Eye (tissue), 1 donor: ENCODE data around the gene PTPRG.
A peak's percentile ranks its signal among the peaks of the same experiment; 100 is the strongest.

Source experiments
- DNase-seq: peaks from one replicate; pipeline ENCODE4 v3.0.0-alpha.2; 2015

The PTPRG gene

DNA sequence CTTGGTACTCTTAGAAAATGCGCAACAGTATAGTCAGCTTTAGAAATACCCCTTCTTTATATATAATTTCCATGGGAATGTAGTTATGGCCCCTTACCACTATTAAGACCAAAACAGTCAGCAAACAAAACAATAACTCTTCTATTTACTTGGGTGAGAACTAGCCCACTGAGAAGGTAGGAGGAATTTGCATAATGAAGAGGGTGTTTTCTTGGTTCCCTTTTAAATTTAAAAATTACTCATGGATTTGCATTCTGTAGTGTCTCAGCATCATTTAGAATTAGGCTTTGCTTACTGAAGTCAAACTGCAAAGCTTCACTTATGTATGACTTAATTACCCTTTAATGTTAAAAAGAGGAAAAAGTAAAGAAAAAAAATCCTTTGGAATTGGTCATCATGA is 350.8 kb downstream of the PTPRG start:
- DNase-seq = no peak

GRCh38 chr3:61913701-61914100 is 352.3 kb downstream of the PTPRG start:
- no peak for DNase-seq

DNA sequence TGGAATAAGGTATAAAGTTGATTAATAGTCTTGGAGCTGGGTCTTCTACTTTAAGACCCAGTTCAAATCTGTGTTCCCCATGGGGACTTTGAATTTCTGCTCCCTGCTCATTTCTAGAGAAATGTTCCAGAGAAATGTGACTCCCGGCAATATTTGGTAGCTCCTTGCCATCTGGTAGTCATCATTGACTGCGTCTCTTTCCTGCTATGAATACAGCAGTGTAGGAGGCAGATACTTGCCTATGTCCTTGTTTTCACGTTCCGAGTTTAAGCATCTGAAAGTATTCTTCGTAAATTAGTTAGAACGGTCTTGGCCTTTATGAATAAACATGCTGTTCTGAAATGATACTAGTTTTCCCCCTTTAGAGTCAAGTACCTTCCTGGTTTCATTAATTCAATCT is 352.9 kb downstream of the PTPRG start:
- no peak for DNase-seq

DNA sequence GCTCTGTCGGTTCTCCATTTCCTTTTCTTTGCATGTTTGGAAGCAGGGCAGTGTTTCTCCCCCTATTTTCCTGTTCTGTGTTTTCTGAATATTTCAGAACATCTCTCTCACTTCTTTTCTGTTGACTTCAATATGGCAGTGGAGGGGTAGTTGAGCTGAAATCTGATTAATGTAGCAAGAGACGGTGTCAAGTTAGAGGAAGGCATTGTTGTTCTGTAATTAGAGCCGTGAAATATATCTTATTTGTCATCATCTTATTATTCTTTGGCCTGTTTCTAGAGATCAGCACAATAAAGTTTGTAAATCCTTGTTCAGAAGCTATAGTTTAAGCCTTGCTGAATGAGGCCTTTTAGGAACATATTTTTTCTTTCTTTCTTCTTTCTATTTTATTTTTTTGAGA is 353.9 kb downstream of the PTPRG start:
- no peak for DNase-seq

GRCh38 chr3:61919371-61919770 is 358.0 kb downstream of the PTPRG start:
- DNase-seq = no peak

DNA sequence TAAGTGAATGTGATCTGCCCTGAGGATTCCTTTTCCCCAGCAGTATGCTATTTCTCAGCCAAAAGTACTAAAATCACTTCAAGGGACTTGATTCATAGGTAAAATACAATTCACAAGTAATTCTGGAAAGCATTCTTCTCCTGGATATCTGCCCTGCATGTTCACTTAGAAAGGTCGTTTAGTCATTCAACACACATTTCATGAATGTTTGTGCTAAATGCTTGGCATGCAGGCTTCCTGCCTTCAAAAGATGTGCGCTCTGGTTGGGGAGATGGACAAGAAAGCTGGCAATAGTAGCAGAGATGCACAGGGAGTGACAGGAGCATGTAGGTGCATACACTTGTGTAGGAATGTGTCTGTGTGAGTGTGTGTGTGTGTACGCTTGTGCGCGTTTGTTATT is 360.7 kb downstream of the PTPRG start:
- DNase-seq = no peak

DNA sequence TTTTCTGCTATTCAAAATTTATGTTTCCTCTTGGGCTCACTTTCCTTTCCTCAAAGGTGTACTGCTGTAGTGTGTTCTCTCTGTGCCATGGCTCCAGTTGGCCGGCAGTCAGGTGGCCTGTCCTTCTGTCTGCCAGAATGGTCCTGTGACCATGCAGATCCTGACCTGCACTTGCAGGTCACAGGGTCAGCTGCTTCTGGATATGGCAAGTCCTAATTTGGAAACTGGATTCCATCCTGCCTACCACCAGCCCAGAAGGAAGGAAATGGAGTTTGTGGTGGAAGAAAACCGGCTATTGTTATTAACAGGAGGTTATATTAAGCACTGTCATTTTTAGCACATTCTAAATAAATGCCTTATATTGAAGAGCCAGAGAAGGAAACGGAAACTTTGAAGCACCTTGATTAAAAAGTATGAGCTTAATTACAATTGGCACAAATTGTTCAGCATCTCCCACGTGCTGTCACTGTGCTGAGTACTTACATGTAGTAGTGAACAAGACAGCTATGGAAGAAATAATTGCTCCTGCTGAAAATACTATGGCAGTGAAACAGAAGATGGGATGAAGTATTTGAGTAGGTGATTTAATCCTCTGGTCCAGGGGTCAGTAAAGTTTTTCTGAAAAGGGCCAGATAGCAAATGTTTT is 362.8 kb downstream of the PTPRG start:
- no peak for DNase-seq

DNA sequence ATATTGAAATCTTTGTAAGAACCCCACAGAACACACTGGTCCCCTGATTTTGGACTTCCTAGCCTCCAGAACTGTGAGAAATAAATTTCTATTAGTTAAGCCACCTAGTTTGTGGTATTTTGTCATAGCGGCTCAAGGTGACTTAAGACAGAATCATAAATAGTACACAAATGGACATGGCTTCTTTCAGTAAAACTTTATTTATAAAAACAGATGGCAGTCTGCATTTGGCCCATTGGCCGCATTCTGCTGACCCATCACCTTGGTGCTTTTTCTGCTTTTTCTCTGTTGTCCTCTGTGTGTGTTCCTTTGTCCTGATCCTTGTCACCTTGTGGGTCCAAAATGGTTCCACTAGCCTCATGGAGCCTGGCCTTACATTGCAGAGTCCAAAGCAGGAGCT is 363.6 kb downstream of the PTPRG start:
- DNase-seq = no peak

DNA sequence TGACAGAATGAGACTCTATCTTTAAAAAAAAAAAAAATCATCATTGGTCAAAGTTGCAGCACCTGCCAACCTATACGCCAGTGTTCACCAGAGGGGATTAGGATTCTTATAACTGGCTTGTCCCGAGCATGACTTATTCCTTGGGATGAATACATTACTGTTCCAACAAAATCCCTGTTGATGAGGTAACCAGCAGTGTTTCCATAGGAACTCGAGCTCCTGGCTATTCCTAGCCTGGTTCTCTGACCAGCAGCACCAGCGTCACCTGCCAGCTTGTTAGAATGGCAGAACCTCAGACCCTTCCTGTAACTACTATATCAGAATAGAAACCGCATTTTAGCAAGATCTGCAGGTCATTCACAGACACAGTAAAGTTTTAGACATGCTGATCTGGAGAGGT is 364.4 kb downstream of the PTPRG start:
- DNase-seq = no peak

- DNase-seq = no peak
These were observed 365.6 kb downstream of the PTPRG start for GRCh38 chr3:61926923-61927322.

- DNase-seq = peak; percentile 84
These were observed 366.0 kb downstream of the PTPRG start for GRCh38 chr3:61927332-61927731.

DNA sequence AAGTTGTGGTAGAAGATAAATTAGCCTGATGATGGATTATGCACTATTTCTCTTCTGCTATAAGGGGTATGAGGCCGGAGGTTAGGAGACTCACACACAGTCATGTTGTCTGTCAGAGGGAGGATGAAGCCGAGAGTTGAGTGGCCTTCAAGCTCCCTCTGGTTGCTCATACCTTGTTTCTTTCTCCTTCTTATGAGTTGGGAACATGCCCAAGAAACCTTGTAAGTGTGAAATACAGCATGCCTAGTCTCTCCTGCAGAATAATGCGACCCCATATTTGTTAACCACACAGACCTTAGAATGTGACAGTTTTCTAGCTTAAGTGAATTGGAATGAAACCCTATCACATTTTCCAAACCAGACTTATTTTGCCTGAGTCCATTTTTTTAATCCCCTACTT is 366.7 kb downstream of the PTPRG start:
- no peak for DNase-seq

DNA sequence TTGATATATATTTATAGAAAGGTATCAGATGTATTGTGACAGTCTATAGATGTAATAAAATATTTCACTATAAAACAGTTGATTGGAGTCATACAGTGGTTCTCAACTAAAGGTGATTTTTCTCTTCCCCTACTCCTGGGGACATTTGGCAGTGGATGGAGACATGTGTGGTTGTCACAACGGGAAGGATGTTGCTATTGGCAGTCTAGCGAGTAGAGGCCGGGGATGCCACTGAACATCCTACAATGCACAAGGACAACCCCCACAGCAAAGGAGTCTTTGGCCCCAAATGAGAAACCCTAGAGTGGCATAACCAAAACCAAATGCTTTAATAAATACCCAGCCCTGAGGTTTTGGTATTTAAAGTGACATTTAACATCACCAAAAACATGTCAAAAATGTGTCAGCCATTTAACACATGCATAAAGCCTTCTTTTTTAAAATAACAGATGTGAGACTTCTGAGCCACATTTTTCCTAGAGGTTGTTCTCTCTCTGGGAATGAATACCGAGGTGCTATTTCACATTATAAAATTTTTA is 367.5 kb downstream of the PTPRG start:
- DNase-seq = no peak

- DNase-seq = no peak
These were observed 368.2 kb downstream of the PTPRG start for GRCh38 chr3:61929617-61930016.

DNA sequence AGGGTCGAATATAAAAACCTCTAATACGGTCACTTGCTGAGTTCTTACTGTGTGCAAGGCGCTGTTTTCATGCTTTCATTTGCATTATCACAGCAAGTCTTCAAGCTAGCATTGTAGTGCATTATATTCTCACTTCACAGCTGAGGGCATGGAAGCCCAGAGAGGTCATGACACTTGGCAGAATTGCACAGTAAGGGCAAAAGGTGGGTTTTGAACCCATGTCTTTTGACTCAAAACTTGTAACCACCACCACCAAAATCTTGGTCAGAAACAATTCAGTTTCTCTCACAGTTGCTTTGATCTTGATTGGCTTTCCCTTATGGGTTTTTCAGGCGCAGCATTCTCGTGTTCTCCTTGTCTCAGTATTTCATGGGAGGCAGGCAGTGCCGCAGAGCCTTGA is 371.1 kb downstream of the PTPRG start:
- DNase-seq = no peak

- DNase-seq = no peak
These were observed 372.6 kb downstream of the PTPRG start for GRCh38 chr3:61933798-61934504.

- no peak for DNase-seq
These were observed 373.1 kb downstream of the PTPRG start for GRCh38 chr3:61934505-61934871.

DNA sequence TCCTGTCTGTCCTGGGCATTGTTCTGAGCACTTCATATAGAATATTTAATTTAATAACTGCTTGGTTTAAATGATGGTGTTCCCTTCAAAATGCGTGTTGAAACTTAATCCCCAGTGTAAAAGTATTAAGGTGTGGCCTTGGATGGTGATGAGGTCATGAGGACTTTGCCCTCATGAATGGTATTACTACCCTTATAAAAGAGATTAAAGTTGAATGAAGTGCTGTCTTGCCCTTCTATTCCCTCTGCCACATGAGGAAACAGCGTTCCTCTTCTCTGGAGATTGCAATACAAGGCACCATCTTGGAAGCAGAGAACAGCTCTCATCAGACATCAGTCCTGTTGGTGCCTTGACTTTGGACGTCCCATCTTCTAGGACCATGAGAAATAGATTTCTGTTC is 374.4 kb downstream of the PTPRG start:
- no peak for DNase-seq

DNA sequence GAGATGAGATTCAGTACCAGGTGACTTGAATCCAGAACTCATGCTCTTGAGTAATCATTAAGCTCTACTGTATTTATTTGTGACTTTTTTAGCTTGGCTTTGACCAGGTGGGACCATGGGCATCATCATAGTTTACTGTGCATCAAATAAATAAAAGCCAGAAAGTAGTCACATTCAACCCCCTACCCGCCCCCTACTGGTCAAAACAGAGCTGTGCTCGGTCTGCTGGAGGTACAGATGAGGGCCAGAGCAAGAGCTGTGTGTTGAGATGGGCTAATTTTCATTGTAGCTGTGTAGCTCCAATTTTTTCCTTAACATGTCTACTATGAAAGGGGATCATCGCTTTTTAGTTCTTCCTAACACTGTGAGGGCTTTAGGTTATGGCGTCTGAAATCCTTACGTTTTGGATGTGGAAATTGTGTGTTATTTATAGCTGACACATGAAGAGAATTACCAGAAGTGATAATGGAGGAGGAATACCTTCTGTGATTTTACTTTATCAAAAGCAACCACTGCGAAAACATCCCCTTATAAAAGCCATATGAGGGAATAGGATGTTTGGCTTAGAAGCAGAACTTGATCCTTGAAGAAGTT is 375.1 kb downstream of the PTPRG start:
- DNase-seq = no peak

DNA sequence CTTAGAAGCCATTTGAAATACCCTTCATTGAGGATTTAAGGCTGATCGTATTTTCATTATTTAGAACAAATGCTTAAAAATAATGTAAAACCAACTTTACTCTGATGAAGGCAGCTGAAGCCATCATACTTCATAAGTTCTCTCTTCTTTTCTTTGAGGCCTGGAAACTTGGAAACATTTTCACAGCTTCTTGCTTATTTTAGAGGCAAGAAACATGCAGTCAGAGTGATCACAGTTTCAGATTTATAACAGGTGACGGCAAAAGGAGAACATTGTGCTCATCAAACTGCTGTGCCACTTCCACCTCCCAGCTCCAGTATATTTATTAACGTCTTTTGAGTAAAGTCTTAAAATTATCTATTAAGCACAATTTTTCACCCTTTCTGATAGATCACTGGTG is 376.1 kb downstream of the PTPRG start:
- DNase-seq = no peak

DNA sequence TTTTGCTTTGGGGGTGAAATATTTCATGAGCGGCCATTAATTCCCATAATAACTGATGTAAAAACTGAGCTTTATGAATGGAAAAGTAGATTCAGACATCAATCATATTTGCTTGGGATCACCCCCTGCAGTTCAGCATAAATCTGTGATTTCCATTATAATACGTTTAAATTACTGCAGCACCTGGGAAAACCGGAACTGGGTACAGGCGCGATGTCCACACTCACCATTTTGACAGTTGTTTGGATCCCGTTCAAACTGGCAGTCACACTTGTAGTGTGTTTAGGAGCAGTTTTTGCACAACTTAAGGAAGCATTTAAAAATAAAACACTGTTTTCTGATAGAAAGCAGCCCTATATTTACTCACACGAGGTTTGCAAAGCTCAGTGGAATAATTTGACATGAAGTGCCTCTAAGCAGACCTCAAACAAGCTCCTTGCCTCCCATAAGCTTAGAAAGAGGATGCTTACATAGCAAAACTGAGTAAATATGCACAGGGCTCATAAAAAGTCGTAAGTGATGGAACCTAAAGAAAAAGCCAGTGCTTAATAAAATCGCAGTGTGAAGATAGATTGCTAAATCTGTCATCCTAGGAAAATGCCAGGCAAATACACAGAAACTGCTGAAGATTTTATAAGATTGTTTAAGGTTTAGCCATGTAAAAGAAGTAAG is 377.6 kb downstream of the PTPRG start:
- DNase-seq = no peak

DNA sequence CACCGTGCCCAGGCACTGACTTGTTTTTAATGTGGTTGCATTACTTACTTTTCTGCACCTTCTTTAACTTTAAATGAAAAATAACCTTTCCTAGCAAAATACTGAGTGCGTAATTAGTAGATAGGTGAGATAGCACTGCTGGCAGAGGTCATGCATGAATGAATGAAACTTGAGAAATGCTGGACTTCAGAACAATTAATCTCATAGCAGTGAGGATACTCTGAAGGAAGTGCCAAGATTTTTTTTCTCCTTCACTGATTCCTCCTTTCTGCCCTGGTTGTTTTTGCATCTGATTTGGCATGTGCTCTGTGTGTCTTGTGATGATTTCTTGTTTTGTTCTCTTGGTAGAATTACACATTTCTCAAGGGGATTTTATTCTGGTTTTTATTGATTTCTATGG is 378.9 kb downstream of the PTPRG start:
- DNase-seq = no peak

DNA sequence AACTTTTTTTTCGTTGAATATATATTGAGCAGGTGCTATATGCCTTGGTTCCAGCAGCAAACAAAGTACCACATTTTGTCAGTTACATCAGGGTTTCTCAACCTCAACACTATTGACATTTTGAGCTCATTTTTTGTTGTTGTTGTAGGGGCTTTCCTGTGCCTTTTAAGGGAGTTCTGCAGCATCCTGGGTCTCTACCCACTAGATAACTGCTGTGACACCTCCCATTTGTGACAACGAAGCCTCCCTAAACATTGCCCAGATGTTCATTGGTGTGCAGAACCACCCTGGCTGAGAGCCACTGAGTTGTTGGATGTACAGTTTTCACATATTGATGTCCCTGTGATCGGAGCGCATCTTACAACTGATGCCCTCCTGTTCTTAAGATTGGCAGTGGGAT is 382.6 kb downstream of the PTPRG start:
- DNase-seq = no peak

DNA sequence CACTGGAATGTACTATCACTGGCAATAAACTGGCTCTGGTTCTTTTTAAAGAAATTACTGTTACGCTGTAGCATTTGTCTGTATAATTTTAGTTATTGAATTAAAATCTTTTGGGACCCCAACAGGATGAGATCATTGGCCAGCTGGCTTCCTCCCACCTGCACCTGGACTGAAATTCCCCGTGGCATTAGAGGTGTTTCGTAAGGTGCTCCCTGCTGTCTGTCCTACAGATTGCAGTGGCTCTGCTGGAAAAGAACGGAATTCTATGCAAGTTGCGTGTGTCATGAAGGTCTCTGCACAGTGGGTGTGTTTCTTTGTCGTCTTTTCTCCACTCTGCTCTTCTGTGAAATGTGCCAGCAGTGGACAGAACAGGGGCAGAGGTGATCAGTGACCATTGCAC is 383.4 kb downstream of the PTPRG start:
- no peak for DNase-seq
